GM12801 (cell line): ENCODE data around the gene GPR176.

Experiments used
- TF ChIP-seq, protein P1 (sequence below): IDR thresholded peaks from one replicate; pipeline ENCODE4 v1.5.1; 2011; ENCODE audit warnings: control low read depth; ENCODE audit not compliant: insufficient read length; ENCODE audit errors: extremely low read depth

Gene GPR176

DNA sequence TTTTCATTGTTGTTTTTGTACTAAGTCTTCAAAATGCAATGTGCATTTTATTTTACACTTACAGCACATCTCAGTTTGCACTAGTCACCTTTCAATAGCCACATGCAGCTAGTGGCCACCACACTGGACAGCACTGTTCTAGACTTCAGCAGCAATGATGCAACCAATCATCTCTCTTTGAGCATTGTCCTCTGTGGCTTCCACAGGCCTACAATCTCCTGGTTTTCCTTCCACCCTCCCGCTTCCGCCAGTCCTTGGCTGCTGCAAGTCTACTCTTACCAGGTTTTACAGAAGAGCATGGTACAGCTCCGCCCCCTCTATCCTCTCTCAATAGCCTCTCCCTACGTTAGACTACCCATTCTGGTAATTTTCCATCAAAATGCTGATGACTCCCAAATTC, 112.3 kb downstream of the GPR176 start:
- TF ChIP-seq, protein P1, sequence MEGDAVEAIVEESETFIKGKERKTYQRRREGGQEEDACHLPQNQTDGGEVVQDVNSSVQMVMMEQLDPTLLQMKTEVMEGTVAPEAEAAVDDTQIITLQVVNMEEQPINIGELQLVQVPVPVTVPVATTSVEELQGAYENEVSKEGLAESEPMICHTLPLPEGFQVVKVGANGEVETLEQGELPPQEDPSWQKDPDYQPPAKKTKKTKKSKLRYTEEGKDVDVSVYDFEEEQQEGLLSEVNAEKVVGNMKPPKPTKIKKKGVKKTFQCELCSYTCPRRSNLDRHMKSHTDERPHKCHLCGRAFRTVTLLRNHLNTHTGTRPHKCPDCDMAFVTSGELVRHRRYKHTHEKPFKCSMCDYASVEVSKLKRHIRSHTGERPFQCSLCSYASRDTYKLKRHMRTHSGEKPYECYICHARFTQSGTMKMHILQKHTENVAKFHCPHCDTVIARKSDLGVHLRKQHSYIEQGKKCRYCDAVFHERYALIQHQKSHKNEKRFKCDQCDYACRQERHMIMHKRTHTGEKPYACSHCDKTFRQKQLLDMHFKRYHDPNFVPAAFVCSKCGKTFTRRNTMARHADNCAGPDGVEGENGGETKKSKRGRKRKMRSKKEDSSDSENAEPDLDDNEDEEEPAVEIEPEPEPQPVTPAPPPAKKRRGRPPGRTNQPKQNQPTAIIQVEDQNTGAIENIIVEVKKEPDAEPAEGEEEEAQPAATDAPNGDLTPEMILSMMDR = no peak

DNA sequence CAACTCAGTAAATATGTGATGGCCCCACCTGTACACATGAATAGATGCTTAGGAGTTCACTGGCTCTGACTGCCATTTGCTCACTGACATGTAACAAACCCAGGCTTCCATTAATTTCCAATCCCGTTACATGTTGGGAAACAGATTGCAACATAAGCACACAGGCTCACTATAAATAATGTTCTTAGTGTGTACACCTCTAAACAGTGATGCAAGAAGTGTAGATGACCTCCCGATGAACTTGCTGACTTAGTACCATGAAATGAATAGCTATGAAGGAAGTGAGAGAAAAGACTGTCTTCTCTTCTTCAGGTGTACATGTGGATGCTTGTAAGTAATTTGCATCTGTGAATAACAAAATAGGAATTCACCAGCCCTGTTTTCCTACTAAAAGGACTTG, 116.0 kb downstream of the GPR176 start:
- TF ChIP-seq, protein P1 = no peak

DNA sequence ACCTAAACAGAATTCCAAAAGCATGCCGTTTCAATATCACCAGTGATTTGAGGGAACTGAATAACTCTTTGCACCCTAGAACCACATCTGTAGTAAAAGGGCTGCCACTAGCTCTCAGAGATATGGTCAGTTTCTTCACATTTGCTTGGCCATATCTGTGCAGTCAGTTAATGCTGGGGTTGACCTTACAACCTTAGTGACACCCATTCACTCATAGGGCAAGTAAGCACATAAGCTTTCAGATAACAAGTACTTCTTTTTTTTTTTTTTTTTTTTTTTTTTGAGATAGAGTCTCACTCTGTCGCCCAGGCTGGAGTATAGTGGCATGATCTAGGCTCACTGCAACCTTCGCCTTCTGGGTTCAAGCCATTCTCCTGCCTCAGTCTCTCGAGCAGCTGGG, 117.0 kb downstream of the GPR176 start:
- TF ChIP-seq, protein P1 = no peak

DNA sequence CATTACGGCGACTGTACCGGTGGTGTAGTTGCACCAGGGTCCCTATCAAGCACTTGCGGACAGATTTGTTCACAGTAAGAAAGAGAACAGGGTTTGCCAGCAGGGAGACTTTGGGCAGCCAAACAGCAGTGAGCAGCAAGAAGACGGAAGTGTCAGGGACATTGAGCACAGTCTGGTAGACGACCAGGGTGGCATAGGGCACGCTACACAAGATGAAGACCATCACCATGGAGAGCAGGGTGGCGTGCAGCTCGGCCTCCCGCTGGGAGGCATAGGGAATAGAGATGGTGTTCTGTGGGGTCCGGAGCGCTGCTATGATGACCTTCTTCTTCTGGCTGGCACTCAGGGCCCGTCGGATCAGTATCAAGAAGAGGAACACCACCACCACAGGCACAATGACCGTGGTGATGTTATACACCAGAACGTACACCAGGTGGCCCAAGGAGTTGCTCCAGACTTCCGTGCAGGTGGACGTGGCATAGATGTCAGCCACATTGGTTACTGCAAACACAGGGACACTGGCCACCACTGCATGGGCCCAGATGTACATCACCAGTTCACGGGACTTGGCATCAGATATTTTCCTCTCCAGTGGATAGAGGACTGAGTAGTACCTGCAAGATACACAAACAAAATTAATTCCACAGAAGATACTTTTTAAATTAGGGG, 118.3 kb downstream of the GPR176 start:
- TF ChIP-seq, protein P1 = no peak

DNA sequence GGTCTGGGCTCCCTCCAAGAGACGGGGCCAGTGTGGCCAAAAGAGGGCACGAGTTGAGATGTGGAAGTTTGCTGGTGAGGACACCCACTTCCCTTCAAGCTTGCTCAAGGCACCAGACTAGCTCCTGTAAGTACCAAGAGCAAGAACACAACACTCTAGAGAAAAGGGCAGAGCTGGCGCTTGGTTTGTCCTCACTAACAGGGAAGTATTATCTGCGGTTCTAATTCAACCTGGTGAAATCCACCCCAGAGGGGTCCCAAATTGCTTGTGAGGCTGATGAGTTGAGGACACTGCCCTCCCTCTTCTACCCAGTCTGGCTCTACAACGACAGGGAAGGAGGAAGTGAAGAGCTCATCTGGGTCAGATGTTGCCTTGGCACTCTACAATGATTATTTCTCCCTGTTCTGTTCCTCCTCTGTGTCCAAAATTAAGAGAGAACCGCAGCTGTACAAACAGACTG, 120.5 kb downstream of the GPR176 start:
- TF ChIP-seq, protein P1 = no peak

DNA sequence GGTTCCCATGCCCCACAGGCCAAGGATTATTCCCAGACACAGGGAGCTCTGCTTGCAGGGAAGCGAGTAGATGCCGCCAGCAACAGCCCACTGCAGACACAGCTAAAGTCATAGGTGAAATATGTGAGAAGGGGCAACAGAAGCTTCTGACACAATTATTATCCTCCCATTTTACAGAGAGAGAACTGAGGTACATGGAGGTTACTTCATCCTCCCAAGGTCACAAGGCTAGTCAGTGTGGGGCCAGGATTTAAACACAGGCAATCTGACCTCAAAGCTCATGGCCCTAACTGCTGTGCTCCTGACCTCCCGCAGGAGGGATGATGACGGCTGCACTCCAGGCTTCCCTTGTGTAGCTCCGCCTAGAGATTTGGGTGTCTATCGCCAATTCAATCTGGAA, 121.7 kb downstream of the GPR176 start:
- TF ChIP-seq, protein P1 = no peak

DNA sequence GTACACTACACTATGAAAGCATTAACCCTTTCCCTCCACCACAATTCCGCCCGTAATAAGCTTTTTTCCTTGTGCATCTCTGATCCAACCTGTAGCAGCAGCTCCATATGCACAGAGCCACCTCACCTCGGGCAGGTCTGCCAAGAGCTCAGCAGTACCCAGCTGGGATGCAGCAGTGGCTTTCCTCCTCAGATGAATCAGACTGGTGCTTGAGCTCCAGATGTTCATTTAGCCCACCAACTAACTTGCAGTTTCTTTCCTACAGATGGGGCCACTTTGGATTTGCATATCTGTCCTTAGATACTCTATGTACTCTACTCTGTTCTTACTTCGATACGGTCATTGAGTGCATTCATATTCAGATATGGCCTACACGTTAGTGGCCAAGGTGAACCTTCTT, 122.7 kb downstream of the GPR176 start:
- TF ChIP-seq, protein P1 = no peak

DNA sequence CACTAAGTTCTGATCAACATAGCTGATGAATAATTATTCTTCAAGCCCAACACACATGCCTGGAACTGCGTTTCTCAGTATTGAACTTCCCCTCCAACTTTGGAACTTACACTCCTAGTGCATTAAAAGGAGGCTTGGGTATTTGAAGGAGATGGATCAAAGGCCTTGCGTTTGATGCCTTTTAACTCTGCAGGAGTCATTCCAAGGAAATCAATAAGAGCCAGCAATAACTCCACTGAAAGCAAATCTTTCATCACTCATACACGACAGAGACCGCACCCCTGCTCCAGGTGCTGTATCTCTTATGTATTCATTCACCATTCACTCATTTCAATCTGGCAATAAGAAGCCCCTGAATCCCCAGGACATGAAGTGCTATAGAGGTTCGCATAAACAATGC, 123.5 kb downstream of the GPR176 start:
- TF ChIP-seq, protein P1 = no peak
